Activated naive CD4-positive, alpha-beta T cell treated with anti-CD3 and anti-CD28 coated beads, Interleukin-2, amount 50 U/mL, for 16 hours (primary cell): ENCODE measurements around the gene ZNF446.
"Not testable (repeated sequence)": the region's sequence is repeated elsewhere in the genome, so short reads cannot be mapped to it uniquely, and the experiment has no call there.

Source experiments
- DNase-seq: peaks from one replicate; pipeline ENCODE4 v3.0.0-alpha.2; 2020

The ZNF446 gene

GRCh38 chr19:58507602-58508223 is 31.6 kb downstream of the ZNF446 start:
- not testable (repeated sequence) for DNase-seq

GRCh38 chr19:58509731-58510083 is 33.6 kb downstream of the ZNF446 start:
- no peak for DNase-seq

- DNase-seq, result no peak
Measured at GRCh38 chr19:58510084-58510862, 34.1 kb downstream of the ZNF446 start.

GRCh38 chr19:58511353-58512208 is 35.4 kb downstream of the ZNF446 start, which contains the start of gene SLC27A5:
SLC27A5 (minus strand) TSS chr19:58511992; CDS start chr19:58511955, 37 bp downstream.
- DNase-seq, result no peak

- no peak for DNase-seq
Measured at GRCh38 chr19:58513213-58513693, 37.1 kb downstream of the ZNF446 start.

GRCh38 chr19:58513694-58514563 is 37.8 kb downstream of the ZNF446 start:
- peak; percentile 98 for DNase-seq

- no peak for DNase-seq
Measured at GRCh38 chr19:58514564-58515022, 38.4 kb downstream of the ZNF446 start.

GRCh38 chr19:58515259-58515658 is 39.1 kb downstream of the ZNF446 start:
- DNase-seq, result no peak

GRCh38 chr19:58516246-58516836 is 40.2 kb downstream of the ZNF446 start:
- DNase-seq, result no peak

- no peak for DNase-seq
Measured at GRCh38 chr19:58516964-58517833, 41.0 kb downstream of the ZNF446 start.

GRCh38 chr19:58518256-58519086 is 42.3 kb downstream of the ZNF446 start:
- DNase-seq, result no peak

GRCh38 chr19:58519087-58519354 is 42.9 kb downstream of the ZNF446 start:
- peak; percentile 50 for DNase-seq

- DNase-seq, result peak; percentile 89
Measured at GRCh38 chr19:58519355-58520256, 43.5 kb downstream of the ZNF446 start, which contains the start of gene ZBTB45. ZBTB45 (minus strand) TSS chr19:58519810; CDS start chr19:58517673, 2,137 bp downstream.

GRCh38 chr19:58520257-58520599 is 44.1 kb downstream of the ZNF446 start:
- no peak for DNase-seq

- DNase-seq, result no peak
Measured at GRCh38 chr19:58521651-58522050, 45.5 kb downstream of the ZNF446 start.

- DNase-seq, result no peak
Measured at GRCh38 chr19:58522709-58523108, 46.6 kb downstream of the ZNF446 start.

GRCh38 chr19:58529405-58529804 is 53.3 kb downstream of the ZNF446 start:
- no peak for DNase-seq
